ENCODE results near the gene EFCAB6. TPM values are rescaled to one million over a fixed set of nuclear protein-coding genes. Genes with fewer than 3 reads are reported as not detected.

EFCAB6 gene
- total RNA-seq, 1 donor from 2014 or later, result 7.0 TPM

DNA sequence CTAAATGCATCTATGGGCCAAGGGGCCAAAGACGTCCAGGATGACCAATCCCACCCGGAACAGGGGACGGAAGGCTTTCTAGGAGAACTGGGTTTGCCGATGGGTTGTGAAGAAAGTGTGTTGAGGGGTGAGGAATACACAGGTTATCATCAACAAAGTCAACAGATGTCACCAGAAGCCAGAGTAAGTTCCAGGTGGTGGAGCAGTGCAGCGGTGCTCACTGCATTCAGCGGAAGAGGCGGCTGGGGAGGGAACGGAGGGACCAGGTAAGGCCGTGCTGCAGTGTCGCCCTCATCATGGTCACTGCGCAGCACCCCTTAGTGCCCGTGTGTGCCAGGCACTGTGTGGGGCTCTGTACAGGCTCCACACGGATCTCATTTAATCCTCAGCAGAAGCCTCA, 176.0 kb downstream of the EFCAB6 start:
- Mint-ChIP-seq H3K4me3 (ENCODE audit: low read depth) (no peak overlapping the region), H3K27me3 (no peaks in the 10 kb centered on the region), H3K27ac (no peak overlapping the region), H3K4me1 (ENCODE audit: low read depth) (no peaks in the 10 kb centered on the region), H3K9me3 (ENCODE audit: low read depth) (peaks cover 15% of the 10 kb centered on the region), H3K36me3 (ENCODE audit: insufficient read depth) (peaks cover 10% of the 10 kb centered on the region)
- DNase-seq (ENCODE audit: low spot score, unreplicated experiment), result no peak
- TF ChIP-seq CTCF (IDR thresholded peaks at IDR 0.05; ENCODE audit: unreplicated experiment), result no peak

DNA sequence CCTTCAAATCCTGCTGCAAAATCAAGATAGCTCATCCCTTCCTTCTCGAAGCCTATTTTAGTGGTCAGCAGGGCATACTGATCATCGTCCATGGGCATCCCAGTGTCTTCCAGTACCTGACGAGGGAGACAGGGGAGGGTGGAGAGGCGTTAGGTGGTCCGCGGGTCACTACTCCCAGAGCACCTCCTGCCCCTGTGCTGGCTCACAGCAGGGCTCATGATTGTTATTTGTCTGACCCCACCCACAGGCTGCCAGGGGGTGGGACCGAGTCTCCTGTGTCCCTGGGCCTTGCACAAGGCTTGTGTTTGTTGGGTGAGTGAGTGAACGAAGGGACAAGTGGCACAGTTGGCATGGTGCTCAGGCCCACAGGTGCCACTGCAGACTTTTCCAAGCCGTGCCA, 177.0 kb downstream of the EFCAB6 start:
- Mint-ChIP-seq H3K36me3 (ENCODE audit: insufficient read depth) (peaks cover 10% of the 10 kb centered on the region), H3K27ac (no peak overlapping the region), H3K4me3 (ENCODE audit: low read depth) (no peak overlapping the region), H3K4me1 (ENCODE audit: low read depth) (no peaks in the 10 kb centered on the region), H3K27me3 (no peaks in the 10 kb centered on the region), H3K9me3 (ENCODE audit: low read depth) (peaks cover 11% of the 10 kb centered on the region)
- TF ChIP-seq CTCF (IDR thresholded peaks at IDR 0.05; ENCODE audit: unreplicated experiment), result no peak
- no peak for DNase-seq (ENCODE audit: low spot score, unreplicated experiment)

DNA sequence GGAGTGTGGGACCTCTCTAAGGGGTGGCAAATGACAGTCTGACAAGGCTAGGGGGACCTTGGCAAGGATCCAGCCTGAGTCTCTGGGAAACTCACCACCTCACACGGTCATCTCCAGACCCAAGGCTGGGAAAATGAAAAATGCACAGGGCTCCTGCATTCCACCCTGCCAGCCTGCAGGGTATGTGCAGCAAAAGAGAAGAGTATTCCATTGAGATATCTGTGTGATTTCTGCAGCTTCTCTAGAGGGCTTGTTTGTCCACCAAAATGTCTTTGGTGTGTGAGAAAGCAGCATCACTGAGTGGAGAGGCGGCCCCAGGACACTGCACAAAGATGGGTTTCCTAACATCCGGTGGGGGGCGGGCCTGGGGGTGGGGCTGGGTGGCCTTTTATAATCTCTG, 177.8 kb downstream of the EFCAB6 start:
- Mint-ChIP-seq H3K4me3 (ENCODE audit: low read depth) (no peak overlapping the region), H3K4me1 (ENCODE audit: low read depth) (no peaks in the 10 kb centered on the region), H3K36me3 (ENCODE audit: insufficient read depth) (peaks cover 4% of the 10 kb centered on the region), H3K27me3 (no peaks in the 10 kb centered on the region), H3K27ac (no peak overlapping the region), H3K9me3 (ENCODE audit: low read depth) (peaks cover 4% of the 10 kb centered on the region)
- DNase-seq (ENCODE audit: low spot score, unreplicated experiment), result no peak
- no peak for TF ChIP-seq CTCF (IDR thresholded peaks at IDR 0.05; ENCODE audit: unreplicated experiment)

GRCh38 chr22:43633631-43634285, 178.3 kb downstream of the EFCAB6 start:
- Mint-ChIP-seq H3K4me1 (ENCODE audit: low read depth) (no peaks in the 10 kb centered on the region), H3K4me3 (ENCODE audit: low read depth) (no peak overlapping the region), H3K36me3 (ENCODE audit: insufficient read depth) (no peaks in the 10 kb centered on the region), H3K9me3 (ENCODE audit: low read depth) (no peaks in the 10 kb centered on the region), H3K27me3 (no peaks in the 10 kb centered on the region), H3K27ac (no peak overlapping the region)
- DNase-seq (ENCODE audit: low spot score, unreplicated experiment), result no peak
- no peak for TF ChIP-seq CTCF (IDR thresholded peaks at IDR 0.05; ENCODE audit: unreplicated experiment)

DNA sequence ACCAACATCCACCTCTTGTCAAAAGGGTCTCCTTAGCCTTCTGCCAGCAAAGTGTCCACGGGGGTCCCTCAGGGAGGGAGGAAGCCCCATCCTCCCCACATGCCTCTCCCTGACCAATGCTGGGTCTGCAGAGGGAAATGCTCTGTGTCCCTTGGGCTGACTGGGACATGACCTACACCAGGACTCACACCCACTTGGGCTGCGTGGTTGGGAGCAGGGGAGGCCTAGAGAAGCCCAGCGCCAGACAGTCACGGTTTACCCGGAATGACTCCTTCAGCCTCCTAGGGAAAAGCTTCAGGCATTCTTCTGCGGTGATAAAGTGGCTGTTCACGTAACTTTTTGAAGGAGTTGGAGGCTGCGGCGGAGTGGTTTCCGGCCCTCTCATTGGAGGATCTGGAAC, 180.3 kb downstream of the EFCAB6 start:
- Mint-ChIP-seq H3K9me3 (ENCODE audit: low read depth) (no peaks in the 10 kb centered on the region), H3K36me3 (ENCODE audit: insufficient read depth) (no peaks in the 10 kb centered on the region), H3K27me3 (no peaks in the 10 kb centered on the region), H3K27ac (no peak overlapping the region), H3K4me3 (ENCODE audit: low read depth) (no peak overlapping the region), H3K4me1 (ENCODE audit: low read depth) (no peaks in the 10 kb centered on the region)
- TF ChIP-seq CTCF (IDR thresholded peaks at IDR 0.05; ENCODE audit: unreplicated experiment), result no peak
- no peak for DNase-seq (ENCODE audit: low spot score, unreplicated experiment)
